Panc1 (cell line): ENCODE measurements around the gene ZNF346. TPM values are rescaled to one million over a fixed set of nuclear protein-coding genes. Genes with fewer than 3 reads are reported as not detected.

ENCODE experiments used
- ATAC-seq: fragments of 200-7000 bp; cut with Tn5 transposase; 2 replicates; pipeline ENCODE4 v1.9.1; 2020; ENCODE audit warnings: mild to moderate bottlenecking, moderate library complexity
- BruUV-seq: library from RNA; stranded (reverse); fragments of 400-500 nt; replicated peaks from 2 replicates; lab custom pipeline; 2021; lab: Mats Ljungman, UMichigan
- CTCF ChIA-PET: fragments of 300-600 bp; sonication (Branson Sonifier 250); formaldehyde crosslinking; loops from one replicate; lab custom pipeline; 2022; ENCODE audit warnings: antibody characterized with exemption; lab: Charles Lee
- POLR2A ChIA-PET: fragments of 300-600 bp; sonication (Branson Sonifier 250); formaldehyde crosslinking; loops from one replicate; lab custom pipeline; 2022; ENCODE audit warnings: antibody characterized with exemption; lab: Charles Lee
- DNase-seq: peaks from one replicate; pipeline ENCODE4 v3.0.0-alpha.2; 2010; ENCODE audit warnings: low read depth, low spot score
- H3K27ac ChIP-seq: 2 replicates; pipeline ENCODE4 v1.5.1; 2011; ENCODE audit warnings: mild to moderate bottlenecking, low read length, inconsistent platforms
- H3K27me3 ChIP-seq: fragments of 200-500 bp; sonication (Bioruptor generic); 2 replicates; pipeline ENCODE4 v1.6.0; 2014; ENCODE audit warnings: low read length, inconsistent platforms; ENCODE audit not compliant: control insufficient read depth, insufficient read depth
- H3K36me3 ChIP-seq: fragments of 200-500 bp; sonication (Bioruptor generic); 2 replicates; pipeline ENCODE4 v1.5.1; 2014; ENCODE audit warnings: inconsistent platforms, mild to moderate bottlenecking, low read length, moderate library complexity; ENCODE audit not compliant: control insufficient read depth, insufficient read depth
- H3K4me1 ChIP-seq: 2 replicates; pipeline ENCODE4 v1.5.1; 2011; ENCODE audit warnings: inconsistent platforms, mild to moderate bottlenecking, low read length, moderate library complexity; ENCODE audit not compliant: control insufficient read depth, insufficient read depth
- H3K4me3 ChIP-seq, 2 experiments: 2 replicates each; pipeline ENCODE4 v1.5.1; 2011 to 2012; ENCODE audit warnings: low read depth in 2 of 2, low read length in 2 of 2, mild to moderate bottlenecking in 2 of 2, inconsistent platforms in 1 of 2, moderate library complexity in 1 of 2
- H3K9me3 ChIP-seq: fragments of 200-500 bp; sonication (Bioruptor generic); 2 replicates; pipeline ENCODE4 v1.5.1; 2014; ENCODE audit warnings: low read depth, mild to moderate bottlenecking, inconsistent platforms, low read length, moderate library complexity; ENCODE audit not compliant: control insufficient read depth, insufficient read depth
- CTCF ChIP-seq: fragments of 450-650 bp; IDR thresholded peaks from 2 replicates; pipeline ENCODE4 v1.5.1; 2017; ENCODE audit warnings: mild to moderate bottlenecking
- POLR2AphosphoS5 ChIP-seq: IDR thresholded peaks from 2 replicates; pipeline ENCODE4 v1.6.1; 2012; ENCODE audit warnings: mild to moderate bottlenecking, low read depth, low read length, moderate library complexity
- REST ChIP-seq, 2 experiments: IDR thresholded peaks; 2 replicates each; pipeline ENCODE4 v1.6.1; 2011 to 2012; ENCODE audit warnings: low read depth in 2 of 2, control low read depth in 1 of 2, low read length in 1 of 2, mild to moderate bottlenecking in 1 of 2, moderate library complexity in 1 of 2; ENCODE audit not compliant: insufficient read depth in 1 of 2
- SIN3A ChIP-seq: IDR thresholded peaks from 2 replicates; pipeline ENCODE4 v1.6.1; 2012; ENCODE audit warnings: low read depth, mild to moderate bottlenecking, low read length, moderate library complexity, borderline replicate concordance; ENCODE audit not compliant: insufficient read depth
- TCF7L2 ChIP-seq: IDR thresholded peaks from 2 replicates; pipeline ENCODE4 v1.6.1; 2011; ENCODE audit warnings: mild to moderate bottlenecking, low read depth, low read length, inconsistent platforms
- in situ Hi-C: cut with HindIII; loops from 2 replicates; pipeline ENCODE4 v1.10.0; 2016; ENCODE audit warnings: low sequenced_read_pairs, low pct_unique_long_range_greater_than_20kb
- intact Hi-C: fragments of 100-400 bp; cut with micrococcal nuclease; formaldehyde crosslinking; loops from one replicate; pipeline ENCODE4 v1.10.0; 2022; ENCODE audit not compliant: unreplicated experiment
- total RNA-seq: library from RNA; stranded (reverse); gene quantifications from one replicate; pipeline ENCODE4 v1.2.1, GENCODE V29; 2021; ENCODE audit not compliant: unreplicated experiment

The ZNF346 gene
- total RNA-seq, 1 experiment from 2014 or later: 21.3 TPM

- ATAC-seq (no peak), DNase-seq (no peak)
- intact Hi-C loops (no loop called here), in situ Hi-C loops (no loop called here)
- POLR2A ChIA-PET: no interaction called here
- Histone ChIP-seq H3K27ac (no peak overlapping the region), H3K4me1 (no peaks in the 10 kb centered on the region), H3K36me3 (no peaks in the 10 kb centered on the region; the same call in 1 of the 2 replicates), H3K27me3 (no peaks in the 10 kb centered on the region), H3K9me3 (no peaks in the 10 kb centered on the region), H3K4me3 (no peak overlapping the region)
- CTCF ChIA-PET: no interaction called here
- no TSS peak for BruUV-seq
- TF ChIP-seq CTCF (no peak; the same call in 1 of the 2 replicates), TCF7L2 (no peak), POLR2AphosphoS5 (no peak), REST (IDR thresholded peaks at IDR 0.05; ENCODE audit: insufficient read depth in 1 of 2, low read depth in 2 of 2, low read length in 1 of 2) (no peak), SIN3A (no peak)
Measured at GRCh38 chr5:177049285-177049684, 26.8 kb downstream of the ZNF346 start.

DNA sequence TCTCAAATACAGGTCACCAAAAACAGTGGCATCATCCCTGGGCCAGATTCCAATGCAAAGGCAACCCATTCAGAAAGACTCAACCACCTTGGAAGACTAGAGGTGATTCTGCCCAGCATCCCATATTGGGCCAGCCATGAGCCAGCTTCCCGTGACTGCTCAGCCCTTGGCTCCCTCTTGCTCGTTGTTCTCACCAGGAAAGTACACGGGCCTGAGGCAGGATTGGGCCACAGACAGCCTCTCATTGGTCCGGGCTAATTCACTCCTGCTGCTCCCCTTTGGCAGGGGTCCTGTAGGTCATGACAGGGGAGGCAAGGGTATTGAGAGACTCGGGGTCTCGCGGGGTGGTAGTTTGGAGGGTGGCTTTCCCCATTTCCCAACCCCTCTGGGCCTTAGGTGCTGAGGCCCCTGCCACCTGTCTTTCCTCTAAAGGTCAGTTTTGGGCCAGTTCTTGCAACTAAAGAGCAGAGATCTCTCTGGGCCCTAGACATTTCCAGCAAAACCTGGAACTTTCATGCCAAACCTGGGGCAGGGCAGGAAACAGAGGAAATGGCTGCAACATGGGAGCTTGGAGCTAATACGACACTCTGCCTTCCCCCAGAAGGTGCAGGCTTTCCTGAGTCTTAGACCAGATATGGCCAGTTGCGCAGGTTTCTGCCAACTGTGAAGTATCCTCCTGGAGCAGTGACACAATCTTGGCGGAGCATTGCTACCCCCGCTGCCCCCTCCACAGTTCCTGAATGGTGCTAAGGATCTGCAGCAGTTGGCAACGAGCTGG is 42.2 kb downstream of the ZNF346 start:
- H3K9me3 ChIP-seq: no peaks in the 10 kb centered on the region
- POLR2A ChIA-PET: interaction anchor here (0.6 kb wide), 1 partner anchor 33 kb away, joined by 15 read pairs; no protein-coding TSS in a partner anchor
- intact Hi-C loops: no loop called here
- in situ Hi-C loops: no loop called here
- H3K36me3 ChIP-seq: no peaks in the 10 kb centered on the region; the same call in 1 of the 2 replicates
- H3K4me1 ChIP-seq: no peaks in the 10 kb centered on the region
- H3K27me3 ChIP-seq: no peaks in the 10 kb centered on the region
- H3K27ac ChIP-seq: no peak overlapping the region
- DNase-seq (no peak), ATAC-seq (no peak)
- no peak overlapping the region for H3K4me3 ChIP-seq
- no peak for TF ChIP-seq CTCF
- TF ChIP-seq POLR2AphosphoS5: no peak
- TF ChIP-seq TCF7L2: no peak
- no peak for TF ChIP-seq REST (IDR thresholded peaks at IDR 0.05; ENCODE audit: insufficient read depth in 1 of 2, low read depth in 2 of 2, low read length in 1 of 2)
- TF ChIP-seq SIN3A: no peak
- no TSS peak for BruUV-seq
- CTCF ChIA-PET: no interaction called here
